Sigmoid colon (tissue), 4 donors: ENCODE data around the gene MFF.

ENCODE experiments used
- CTCF ChIP-seq, 4 experiments: fragments of 450-650 bp in 3 of 4; fragments of 200-600 bp in 1 of 4; IDR thresholded peaks; one replicate each; pipeline ENCODE4 v1.5.1; 2016 to 2019; ENCODE audit warnings: antibody characterized with exemption in 4 of 4, mild to moderate bottlenecking in 3 of 4, moderate library complexity in 2 of 4
- EP300 ChIP-seq, 4 donors: sonication (generic); formaldehyde crosslinking; IDR thresholded peaks; one replicate each; pipeline ENCODE4 v1.6.1; 2017; ENCODE audit warnings: antibody characterized with exemption in 4 of 4

GRCh38 chr2:227368574-227368973 lies 43.5 kb downstream of the MFF start:
- TF ChIP-seq CTCF (IDR thresholded peaks at IDR 0.05) (no peak), EP300 (IDR thresholded peaks at IDR 0.05) (no peak)
